GM20431 (cell line): ENCODE data around the gene SGTA.

Experiments
- in situ Hi-C: fragments of 300-500 bp; cut with MseI, MboI; formaldehyde crosslinking; loops from one replicate; pipeline ENCODE4 v1.15.0; 2020; ENCODE audit warnings: low sequenced_read_pairs; ENCODE audit not compliant: unreplicated experiment

Gene SGTA

DNA sequence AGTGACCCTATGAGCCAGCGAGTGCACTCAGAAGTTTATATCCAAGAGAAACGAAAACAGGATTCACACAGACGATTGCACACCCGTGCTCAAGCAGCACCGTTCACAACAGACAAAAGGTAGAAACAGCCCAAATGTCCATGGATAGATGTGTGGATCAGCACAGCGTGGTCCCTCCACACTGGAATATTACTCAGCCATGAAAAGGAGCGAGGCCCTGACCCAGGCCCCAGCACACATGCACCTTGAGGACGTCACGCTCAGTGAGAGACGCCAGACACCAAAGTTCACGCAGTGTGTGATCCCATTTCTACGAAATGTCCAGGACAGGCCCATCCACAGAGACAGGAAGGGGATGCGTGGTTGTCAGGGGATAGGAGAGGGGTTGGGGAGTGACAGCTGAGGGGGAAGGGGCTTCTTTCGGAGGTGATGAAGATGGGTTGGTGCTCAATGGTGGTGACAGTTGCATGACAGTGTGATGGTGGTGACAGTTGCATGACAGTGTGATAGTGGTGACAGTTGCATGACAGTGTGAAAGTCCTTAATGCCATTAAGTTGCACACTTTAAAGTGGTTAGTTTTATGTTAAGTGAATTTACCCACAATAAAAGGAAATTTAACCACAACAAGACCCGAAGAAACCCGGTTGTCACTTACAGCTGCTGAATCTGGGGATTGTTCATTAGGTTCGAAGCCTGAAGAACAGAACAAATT, 24.3 kb downstream of the SGTA start:
- in situ Hi-C loops: loop anchor here (10.0 kb wide), 1 partner anchor 94 kb away; no protein-coding TSS in a partner anchor

GRCh38 chr19:2756921-2757881, 25.9 kb downstream of the SGTA start:
- in situ Hi-C loops: loop anchor here (10.0 kb wide), 1 partner anchor 92 kb away; no protein-coding TSS in a partner anchor

- in situ Hi-C loops: loop anchor here (10.0 kb wide), 1 partner anchor 92 kb away; no protein-coding TSS in a partner anchor
These were observed 26.6 kb downstream of the SGTA start for GRCh38 chr19:2756477-2756876.

GRCh38 chr19:2755811-2756210, 27.3 kb downstream of the SGTA start:
- in situ Hi-C loops: loop anchor here (10.0 kb wide), 1 partner anchor 91 kb away; no protein-coding TSS in a partner anchor

GRCh38 chr19:2755448-2755705, 27.7 kb downstream of the SGTA start:
- in situ Hi-C loops: loop anchor here (10.0 kb wide), 1 partner anchor 91 kb away; no protein-coding TSS in a partner anchor

- in situ Hi-C loops: loop anchor here (10.0 kb wide), 1 partner anchor 90 kb away; no protein-coding TSS in a partner anchor
These were observed 28.2 kb downstream of the SGTA start for GRCh38 chr19:2754659-2755447.

GRCh38 chr19:2751438-2751830, 31.6 kb downstream of the SGTA start:
- in situ Hi-C loops: loop anchor here (10.0 kb wide), 1 partner anchor 87 kb away; no protein-coding TSS in a partner anchor

GRCh38 chr19:2750808-2751437, 32.1 kb downstream of the SGTA start:
- in situ Hi-C loops: loop anchor here (10.0 kb wide), 1 partner anchor 86 kb away; no protein-coding TSS in a partner anchor

GRCh38 chr19:2747349-2747748, 35.7 kb downstream of the SGTA start:
- in situ Hi-C loops: no loop called here

GRCh38 chr19:2744113-2744512, 39.0 kb downstream of the SGTA start:
- in situ Hi-C loops: no loop called here

DNA sequence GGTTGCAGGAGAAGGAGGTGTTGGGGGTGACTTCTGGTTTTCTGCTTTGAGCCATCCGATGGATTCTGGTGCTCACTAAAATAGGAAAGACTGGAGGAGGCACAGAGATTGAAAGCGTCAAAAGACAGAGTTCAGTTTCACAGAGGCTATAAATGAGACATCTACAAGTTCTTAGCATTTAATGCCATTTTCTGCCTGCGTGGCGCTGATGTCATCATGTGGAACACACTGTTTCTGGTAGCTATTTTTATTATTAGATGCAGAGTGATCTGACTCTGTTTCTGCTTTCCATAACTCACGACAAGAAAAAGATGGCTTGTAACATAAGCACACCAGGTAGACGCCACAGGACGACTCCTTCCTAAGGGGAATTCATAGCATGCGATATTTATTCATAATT, 40.0 kb downstream of the SGTA start:
- in situ Hi-C loops: no loop called here

- in situ Hi-C loops: no loop called here
These were observed 42.8 kb downstream of the SGTA start for GRCh38 chr19:2740314-2740656.

GRCh38 chr19:2739602-2740313, 43.3 kb downstream of the SGTA start, which contains the start of gene SLC39A3:
Gene SLC39A3 (minus strand): TSS chr19:2740017. CDS start chr19:2737257, 2,760 bp downstream.
- in situ Hi-C loops: no loop called here

GRCh38 chr19:2736550-2737190, 46.4 kb downstream of the SGTA start:
- in situ Hi-C loops: no loop called here

DNA sequence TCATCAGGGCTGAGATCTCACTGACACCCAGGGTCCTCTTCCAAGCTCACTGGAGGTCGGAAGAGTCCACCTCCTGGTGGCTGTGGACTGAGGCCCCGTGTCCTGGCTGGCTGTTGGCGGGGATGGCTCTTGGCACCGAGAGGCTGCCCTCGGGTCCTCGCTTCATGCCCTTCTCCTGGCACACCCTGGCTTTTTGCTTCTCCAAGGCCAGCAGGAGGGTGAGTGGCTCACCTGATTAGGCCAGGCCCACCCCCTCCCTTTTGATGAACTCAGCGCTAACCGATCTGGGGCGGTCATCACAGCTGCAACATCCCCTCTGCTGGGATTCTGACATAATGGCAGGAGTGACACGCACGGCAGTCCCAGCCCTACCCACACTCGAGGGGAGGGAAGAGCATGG, 47.7 kb downstream of the SGTA start:
- in situ Hi-C loops: no loop called here

DNA sequence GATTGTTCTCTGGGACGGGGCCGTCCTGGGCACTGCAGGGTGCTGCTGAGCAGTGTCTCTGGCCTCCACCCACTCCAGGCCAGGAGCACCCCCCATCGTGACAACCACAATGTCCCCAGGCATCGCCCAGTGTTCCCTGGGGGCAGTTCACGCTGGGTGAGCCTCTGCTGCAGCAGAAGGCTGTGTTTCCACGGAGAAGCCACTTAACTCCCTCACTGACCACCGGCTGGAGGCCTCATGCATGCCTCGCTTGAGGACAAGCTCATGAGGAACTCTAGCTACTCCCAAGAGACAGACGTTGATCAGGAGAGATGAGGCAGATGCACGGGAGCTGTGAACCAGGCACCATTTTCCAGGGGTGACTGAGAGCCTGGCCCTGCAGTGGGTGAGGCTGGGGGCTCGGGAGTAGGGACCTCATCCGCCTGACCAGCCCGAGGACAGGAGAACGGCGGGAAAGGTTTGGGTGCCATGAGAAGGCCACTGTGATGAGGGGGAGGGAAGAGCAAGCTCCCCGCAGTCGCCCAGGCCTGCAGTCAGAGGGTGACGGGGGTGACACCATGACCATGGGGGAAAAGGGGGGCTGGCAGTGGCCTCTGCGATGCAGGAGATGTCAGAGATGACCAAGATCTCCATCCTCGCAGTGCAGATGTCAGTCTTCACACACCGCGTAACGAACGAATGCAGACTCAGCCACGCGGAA, 48.3 kb downstream of the SGTA start:
- in situ Hi-C loops: no loop called here

- in situ Hi-C loops: no loop called here
These were observed 49.0 kb downstream of the SGTA start for GRCh38 chr19:2733930-2734588.
